ENCODE measurements around the gene STOM.

Gene STOM

GRCh38 chr9:121373011-121373729 lies 3.1 kb upstream of the STOM start (continued):
- TF ChIP-seq ZNF830 (tag by site-specific recombination; IDR thresholded peaks at IDR 0.05; ENCODE audit: low read depth) (no peak), KLF10 (tag by site-specific recombination; IDR thresholded peaks at IDR 0.05) (no peak), ZNF157 (tag by site-specific recombination; IDR thresholded peaks at IDR 0.05) (no peak), ZNF132 (tag by site-specific recombination; IDR thresholded peaks at IDR 0.05; ENCODE audit: borderline replicate concordance) (no peak), ZNF707 (tag by site-specific recombination; IDR thresholded peaks at IDR 0.05) (no peak), KLF1 (tag by site-specific recombination; IDR thresholded peaks at IDR 0.05) (no peak), ZNF221 (tag by site-specific recombination; IDR thresholded peaks at IDR 0.05; ENCODE audit: borderline replicate concordance) (no peak), SP7 (tag by site-specific recombination; IDR thresholded peaks at IDR 0.05) (peak; percentile 68), ZNF114 (tag by site-specific recombination; IDR thresholded peaks at IDR 0.05) (no peak), ZBTB17 (tag by site-specific recombination; IDR thresholded peaks at IDR 0.05) (no peak), ZNF2 (tag by site-specific recombination; IDR thresholded peaks at IDR 0.05) (no peak), ZNF664 (tag by site-specific recombination; IDR thresholded peaks at IDR 0.05) (no peak), ZNF645 (tag by site-specific recombination; IDR thresholded peaks at IDR 0.05) (no peak), ZNF555 (tag by site-specific recombination; conservative IDR thresholded peaks at IDR 0.05) (no peak), ZNF596 (tag by site-specific recombination; IDR thresholded peaks at IDR 0.05) (no peak), PRDM6 (tag by site-specific recombination; IDR thresholded peaks at IDR 0.05) (peak; percentile 89), ZNF138 (tag by site-specific recombination; IDR thresholded peaks at IDR 0.05; ENCODE audit: borderline replicate concordance) (no peak), ZNF639 (tag by site-specific recombination; IDR thresholded peaks at IDR 0.05) (no peak), RBAK (tag by site-specific recombination; IDR thresholded peaks at IDR 0.05) (no peak), ZNF292 (tag by site-specific recombination; IDR thresholded peaks at IDR 0.05; ENCODE audit: borderline replicate concordance, low read depth) (no peak), ZNF280C (tag by site-specific recombination; IDR thresholded peaks at IDR 0.05) (no peak), ZNF621 (tag by site-specific recombination; IDR thresholded peaks at IDR 0.05) (no peak)
- TF ChIP-seq, protein P1, sequence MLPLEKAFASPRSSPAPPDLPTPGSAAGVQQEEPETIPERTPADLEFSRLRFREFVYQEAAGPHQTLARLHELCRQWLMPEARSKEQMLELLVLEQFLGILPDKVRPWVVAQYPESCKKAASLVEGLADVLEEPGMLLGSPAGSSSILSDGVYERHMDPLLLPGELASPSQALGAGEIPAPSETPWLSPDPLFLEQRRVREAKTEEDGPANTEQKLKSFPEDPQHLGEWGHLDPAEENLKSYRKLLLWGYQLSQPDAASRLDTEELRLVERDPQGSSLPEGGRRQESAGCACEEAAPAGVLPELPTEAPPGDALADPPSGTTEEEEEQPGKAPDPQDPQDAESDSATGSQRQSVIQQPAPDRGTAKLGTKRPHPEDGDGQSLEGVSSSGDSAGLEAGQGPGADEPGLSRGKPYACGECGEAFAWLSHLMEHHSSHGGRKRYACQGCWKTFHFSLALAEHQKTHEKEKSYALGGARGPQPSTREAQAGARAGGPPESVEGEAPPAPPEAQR (tag by site-specific recombination; IDR thresholded peaks at IDR 0.05), result no peak
- TF ChIP-seq, protein P2, sequence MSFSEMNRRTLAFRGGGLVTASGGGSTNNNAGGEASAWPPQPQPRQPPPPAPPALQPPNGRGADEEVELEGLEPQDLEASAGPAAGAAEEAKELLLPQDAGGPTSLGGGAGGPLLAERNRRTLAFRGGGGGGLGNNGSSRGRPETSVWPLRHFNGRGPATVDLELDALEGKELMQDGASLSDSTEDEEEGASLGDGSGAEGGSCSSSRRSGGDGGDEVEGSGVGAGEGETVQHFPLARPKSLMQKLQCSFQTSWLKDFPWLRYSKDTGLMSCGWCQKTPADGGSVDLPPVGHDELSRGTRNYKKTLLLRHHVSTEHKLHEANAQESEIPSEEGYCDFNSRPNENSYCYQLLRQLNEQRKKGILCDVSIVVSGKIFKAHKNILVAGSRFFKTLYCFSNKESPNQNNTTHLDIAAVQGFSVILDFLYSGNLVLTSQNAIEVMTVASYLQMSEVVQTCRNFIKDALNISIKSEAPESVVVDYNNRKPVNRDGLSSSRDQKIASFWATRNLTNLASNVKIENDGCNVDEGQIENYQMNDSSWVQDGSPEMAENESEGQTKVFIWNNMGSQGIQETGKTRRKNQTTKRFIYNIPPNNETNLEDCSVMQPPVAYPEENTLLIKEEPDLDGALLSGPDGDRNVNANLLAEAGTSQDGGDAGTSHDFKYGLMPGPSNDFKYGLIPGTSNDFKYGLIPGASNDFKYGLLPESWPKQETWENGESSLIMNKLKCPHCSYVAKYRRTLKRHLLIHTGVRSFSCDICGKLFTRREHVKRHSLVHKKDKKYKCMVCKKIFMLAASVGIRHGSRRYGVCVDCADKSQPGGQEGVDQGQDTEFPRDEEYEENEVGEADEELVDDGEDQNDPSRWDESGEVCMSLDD (tag by site-specific recombination; IDR thresholded peaks at IDR 0.05), result no peak
- TF ChIP-seq, protein P3, sequence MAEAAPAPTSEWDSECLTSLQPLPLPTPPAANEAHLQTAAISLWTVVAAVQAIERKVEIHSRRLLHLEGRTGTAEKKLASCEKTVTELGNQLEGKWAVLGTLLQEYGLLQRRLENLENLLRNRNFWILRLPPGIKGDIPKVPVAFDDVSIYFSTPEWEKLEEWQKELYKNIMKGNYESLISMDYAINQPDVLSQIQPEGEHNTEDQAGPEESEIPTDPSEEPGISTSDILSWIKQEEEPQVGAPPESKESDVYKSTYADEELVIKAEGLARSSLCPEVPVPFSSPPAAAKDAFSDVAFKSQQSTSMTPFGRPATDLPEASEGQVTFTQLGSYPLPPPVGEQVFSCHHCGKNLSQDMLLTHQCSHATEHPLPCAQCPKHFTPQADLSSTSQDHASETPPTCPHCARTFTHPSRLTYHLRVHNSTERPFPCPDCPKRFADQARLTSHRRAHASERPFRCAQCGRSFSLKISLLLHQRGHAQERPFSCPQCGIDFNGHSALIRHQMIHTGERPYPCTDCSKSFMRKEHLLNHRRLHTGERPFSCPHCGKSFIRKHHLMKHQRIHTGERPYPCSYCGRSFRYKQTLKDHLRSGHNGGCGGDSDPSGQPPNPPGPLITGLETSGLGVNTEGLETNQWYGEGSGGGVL (tag by site-specific recombination; IDR thresholded peaks at IDR 0.05), result no peak
